GM23338 (cell line): ENCODE data around the gene IBA57. TPM values are rescaled to one million over a fixed set of nuclear protein-coding genes. Genes with fewer than 3 reads are reported as not detected.
A peak's percentile ranks its signal among the peaks of the same experiment; 100 is the strongest.

Experiments used
- ATAC-seq: fragments of 200-7000 bp; cut with Tn5 transposase; 3 replicates; pipeline ENCODE4 v1.9.1; 2020
- DNase-seq: peaks from one replicate; pipeline ENCODE4 v3.0.0-alpha.2; 2015; ENCODE audit warnings: low spot score
- H2AFZ ChIP-seq: fragments of 200-600 bp; sonication (generic); 2 replicates; pipeline ENCODE4 v1.8.0; 2016; ENCODE audit warnings: antibody characterized with exemption, mild to moderate bottlenecking, moderate library complexity
- H3F3A ChIP-seq: fragments of 200-600 bp; sonication (generic); replicated peaks from 2 replicates; pipeline ENCODE4 v1.8.0; 2017; ENCODE audit warnings: antibody characterized with exemption, mixed run types, low read depth
- H3K27ac ChIP-seq: fragments of 200-600 bp; sonication (generic); 2 replicates; pipeline ENCODE4 v1.6.1; 2016; ENCODE audit warnings: low read depth
- H3K27me3 ChIP-seq: fragments of 200-600 bp; sonication (generic); 2 replicates; pipeline ENCODE4 v1.8.0; 2016; ENCODE audit warnings: mild to moderate bottlenecking, mixed run types, moderate library complexity; ENCODE audit not compliant: insufficient read depth
- H3K36me3 ChIP-seq: fragments of 200-600 bp; sonication (generic); 2 replicates; pipeline ENCODE4 v1.8.0; 2016; ENCODE audit warnings: mild to moderate bottlenecking; ENCODE audit not compliant: insufficient read depth
- H3K4me1 ChIP-seq: fragments of 200-600 bp; sonication (generic); 2 replicates; pipeline ENCODE4 v1.8.0; 2016; ENCODE audit warnings: mild to moderate bottlenecking, moderate library complexity; ENCODE audit not compliant: insufficient read depth
- H3K4me2 ChIP-seq: fragments of 200-600 bp; sonication (generic); 2 replicates; pipeline ENCODE4 v1.7.1; 2017; ENCODE audit warnings: mixed run types
- H3K4me3 ChIP-seq: fragments of 200-600 bp; sonication (generic); 2 replicates; pipeline ENCODE4 v1.6.1; 2016; ENCODE audit warnings: mixed run types
- H3K79me2 ChIP-seq: fragments of 200-600 bp; sonication (generic); replicated peaks from 2 replicates; pipeline ENCODE4 v1.8.0; 2017; ENCODE audit warnings: mild to moderate bottlenecking; ENCODE audit not compliant: insufficient read depth
- H3K9me2 ChIP-seq: fragments of 200-600 bp; sonication (generic); 2 replicates; pipeline ENCODE4 v1.8.0; 2017; ENCODE audit not compliant: insufficient read depth
- H4K20me1 ChIP-seq: fragments of 200-600 bp; sonication (generic); replicated peaks from 2 replicates; pipeline ENCODE4 v1.8.0; 2017; ENCODE audit warnings: mild to moderate bottlenecking; ENCODE audit not compliant: insufficient read depth
- H3K27ac Mint-ChIP-seq: 2 replicates; pipeline ENCODE4 v1.8.0; 2020; ENCODE audit warnings: inconsistent platforms, mild to moderate bottlenecking, moderate library complexity, mixed read lengths
- H3K27me3 Mint-ChIP-seq: 3 replicates; pipeline ENCODE4 v1.8.0; 2022; ENCODE audit warnings: low read depth, mild to moderate bottlenecking, moderate library complexity, mixed read lengths, inconsistent platforms; ENCODE audit not compliant: insufficient read depth, poor library complexity
- H3K36me3 Mint-ChIP-seq: 3 replicates; pipeline ENCODE4 v1.8.0; 2021; ENCODE audit warnings: low read depth, mild to moderate bottlenecking, inconsistent platforms, moderate library complexity, mixed read lengths
- H3K4me1 Mint-ChIP-seq: 3 replicates; pipeline ENCODE4 v1.8.0; 2020; ENCODE audit warnings: mild to moderate bottlenecking, inconsistent platforms, mixed read lengths
- H3K4me3 Mint-ChIP-seq: 3 replicates; pipeline ENCODE4 v1.8.0; 2021; ENCODE audit warnings: moderate library complexity, mild to moderate bottlenecking, inconsistent platforms, mixed read lengths
- H3K9me3 Mint-ChIP-seq: 3 replicates; pipeline ENCODE4 v1.8.0; 2020; ENCODE audit warnings: moderate library complexity, mild to moderate bottlenecking, inconsistent platforms, mixed read lengths
- ETS1 ChIP-seq: IDR thresholded peaks from 2 replicates; pipeline ENCODE4 v1.6.1; 2016; ENCODE audit warnings: antibody characterized with exemption
- EZH2 ChIP-seq: fragments of 200-600 bp; sonication (generic); IDR thresholded peaks from one replicate; pipeline ENCODE4 v1.8.0; 2017; ENCODE audit warnings: antibody characterized with exemption, mild to moderate bottlenecking, low read depth; ENCODE audit not compliant: unreplicated experiment
- EZH2phosphoT487 ChIP-seq: fragments of 200-600 bp; sonication (generic); IDR thresholded peaks from one replicate; pipeline ENCODE4 v1.8.1; 2018; ENCODE audit warnings: antibody characterized with exemption; ENCODE audit not compliant: unreplicated experiment
- JUNB ChIP-seq: IDR thresholded peaks from one replicate; pipeline ENCODE4 v1.6.1; 2016; ENCODE audit warnings: antibody characterized with exemption; ENCODE audit not compliant: unreplicated experiment
- NANOG ChIP-seq: IDR thresholded peaks from 2 replicates; pipeline ENCODE4 v1.6.1; 2016; ENCODE audit warnings: antibody characterized with exemption, borderline replicate concordance
- POLR2AphosphoS5 ChIP-seq: IDR thresholded peaks from 2 replicates; pipeline ENCODE4 v1.6.1; 2016; ENCODE audit warnings: antibody characterized with exemption, low read depth
- STAT1 ChIP-seq: IDR thresholded peaks from one replicate; pipeline ENCODE4 v1.6.1; 2016; ENCODE audit warnings: antibody characterized with exemption; ENCODE audit not compliant: unreplicated experiment
- ZNF114 ChIP-seq: fragments of 250-450 bp; sonication (Bioruptor Pico); IDR thresholded peaks from 2 replicates; pipeline ENCODE4 v1.5.0; 2020; ENCODE audit warnings: mild to moderate bottlenecking, moderate library complexity
- polyA plus RNA-seq: library from polyadenylated mRNA; unstranded; fragments of >200 nt; fragmentation: Nextera tagmentation; extraction: Ambion mirVana; gene quantifications from 2 replicates; pipeline ENCODE4 v1.2.1, GENCODE V29; 2016
- total RNA-seq: library from RNA; depleted of rRNA; stranded (reverse); fragments of >200 nt; shearing (Covaris generic); gene quantifications from 2 replicates; pipeline ENCODE4 v1.2.3, GENCODE V29; 2014
- TF ChIP-seq, protein P1 (sequence below): IDR thresholded peaks from one replicate; pipeline ENCODE4 v1.6.1; 2018; ENCODE audit warnings: antibody characterized with exemption; ENCODE audit not compliant: unreplicated experiment
- TF ChIP-seq, protein P2 (sequence below), 2 experiments: fragments of 200-600 bp in 1 of 2; sonication (generic) in 1 of 2; conservative IDR thresholded peaks; 2 replicates each; pipeline versions ENCODE4 v1.5.1 to v1.6.1; 2016 to 2017; ENCODE audit warnings: antibody characterized with exemption in 2 of 2, low read depth in 2 of 2, mild to moderate bottlenecking in 2 of 2, moderate library complexity in 1 of 2

Gene IBA57
- total and polyA plus RNA-seq, 2 experiments from 2014 or later, result 1.1 to 10.3 TPM

GRCh38 chr1:228207851-228208821, 42.5 kb downstream of the IBA57 start, which contains the start of gene OBSCN:
Gene OBSCN, plus strand, starts transcription at chr1:228208044. Its CDS starts 3,740 bp downstream, at chr1:228211784.
- TF ChIP-seq JUNB (no peak), NANOG (no peak), EZH2phosphoT487 (no peak), POLR2AphosphoS5 (no peak), ZNF114 (no peak), EZH2 (no peak), ETS1 (no peak), STAT1 (no peak)
- TF ChIP-seq, protein P1, sequence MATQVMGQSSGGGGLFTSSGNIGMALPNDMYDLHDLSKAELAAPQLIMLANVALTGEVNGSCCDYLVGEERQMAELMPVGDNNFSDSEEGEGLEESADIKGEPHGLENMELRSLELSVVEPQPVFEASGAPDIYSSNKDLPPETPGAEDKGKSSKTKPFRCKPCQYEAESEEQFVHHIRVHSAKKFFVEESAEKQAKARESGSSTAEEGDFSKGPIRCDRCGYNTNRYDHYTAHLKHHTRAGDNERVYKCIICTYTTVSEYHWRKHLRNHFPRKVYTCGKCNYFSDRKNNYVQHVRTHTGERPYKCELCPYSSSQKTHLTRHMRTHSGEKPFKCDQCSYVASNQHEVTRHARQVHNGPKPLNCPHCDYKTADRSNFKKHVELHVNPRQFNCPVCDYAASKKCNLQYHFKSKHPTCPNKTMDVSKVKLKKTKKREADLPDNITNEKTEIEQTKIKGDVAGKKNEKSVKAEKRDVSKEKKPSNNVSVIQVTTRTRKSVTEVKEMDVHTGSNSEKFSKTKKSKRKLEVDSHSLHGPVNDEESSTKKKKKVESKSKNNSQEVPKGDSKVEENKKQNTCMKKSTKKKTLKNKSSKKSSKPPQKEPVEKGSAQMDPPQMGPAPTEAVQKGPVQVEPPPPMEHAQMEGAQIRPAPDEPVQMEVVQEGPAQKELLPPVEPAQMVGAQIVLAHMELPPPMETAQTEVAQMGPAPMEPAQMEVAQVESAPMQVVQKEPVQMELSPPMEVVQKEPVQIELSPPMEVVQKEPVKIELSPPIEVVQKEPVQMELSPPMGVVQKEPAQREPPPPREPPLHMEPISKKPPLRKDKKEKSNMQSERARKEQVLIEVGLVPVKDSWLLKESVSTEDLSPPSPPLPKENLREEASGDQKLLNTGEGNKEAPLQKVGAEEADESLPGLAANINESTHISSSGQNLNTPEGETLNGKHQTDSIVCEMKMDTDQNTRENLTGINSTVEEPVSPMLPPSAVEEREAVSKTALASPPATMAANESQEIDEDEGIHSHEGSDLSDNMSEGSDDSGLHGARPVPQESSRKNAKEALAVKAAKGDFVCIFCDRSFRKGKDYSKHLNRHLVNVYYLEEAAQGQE, result no peak
- TF ChIP-seq, protein P2, sequence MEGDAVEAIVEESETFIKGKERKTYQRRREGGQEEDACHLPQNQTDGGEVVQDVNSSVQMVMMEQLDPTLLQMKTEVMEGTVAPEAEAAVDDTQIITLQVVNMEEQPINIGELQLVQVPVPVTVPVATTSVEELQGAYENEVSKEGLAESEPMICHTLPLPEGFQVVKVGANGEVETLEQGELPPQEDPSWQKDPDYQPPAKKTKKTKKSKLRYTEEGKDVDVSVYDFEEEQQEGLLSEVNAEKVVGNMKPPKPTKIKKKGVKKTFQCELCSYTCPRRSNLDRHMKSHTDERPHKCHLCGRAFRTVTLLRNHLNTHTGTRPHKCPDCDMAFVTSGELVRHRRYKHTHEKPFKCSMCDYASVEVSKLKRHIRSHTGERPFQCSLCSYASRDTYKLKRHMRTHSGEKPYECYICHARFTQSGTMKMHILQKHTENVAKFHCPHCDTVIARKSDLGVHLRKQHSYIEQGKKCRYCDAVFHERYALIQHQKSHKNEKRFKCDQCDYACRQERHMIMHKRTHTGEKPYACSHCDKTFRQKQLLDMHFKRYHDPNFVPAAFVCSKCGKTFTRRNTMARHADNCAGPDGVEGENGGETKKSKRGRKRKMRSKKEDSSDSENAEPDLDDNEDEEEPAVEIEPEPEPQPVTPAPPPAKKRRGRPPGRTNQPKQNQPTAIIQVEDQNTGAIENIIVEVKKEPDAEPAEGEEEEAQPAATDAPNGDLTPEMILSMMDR (conservative IDR thresholded peaks at IDR 0.05; ENCODE audit: low read depth in 2 of 2), result no peak
- ATAC-seq, result peak; percentile 2; the same call in 1 of the 3 replicates
- Histone ChIP-seq H3K79me2 (no peaks in the 10 kb centered on the region), H4K20me1 (no peaks in the 10 kb centered on the region), H3K4me2 (no peak within 1 kb of the TSS), H2AFZ (no peak within 1 kb of the TSS), H3K9me2 (no peaks in the 10 kb centered on the region), H3K36me3 (no peaks in the 10 kb centered on the region), H3F3A (no peaks in the 10 kb centered on the region), H3K27ac (no peak within 1 kb of the TSS), H3K27me3 (peaks cover 44% of the 10 kb centered on the region), H3K4me3 (no peak within 1 kb of the TSS), H3K4me1 (no peaks in the 10 kb centered on the region)
- Mint-ChIP-seq H3K9me3 (no peaks in the 10 kb centered on the region), H3K27ac (no peak within 1 kb of the TSS), H3K36me3 (no peaks in the 10 kb centered on the region), H3K27me3 (peaks cover 16% of the 10 kb centered on the region), H3K4me1 (peaks cover 3% of the 10 kb centered on the region; the same call in 2 of the 3 replicates), H3K4me3 (no peak within 1 kb of the TSS)
- DNase-seq, result peak; percentile 35
